ENCODE results near the gene ENO2.

ENO2 gene

DNA sequence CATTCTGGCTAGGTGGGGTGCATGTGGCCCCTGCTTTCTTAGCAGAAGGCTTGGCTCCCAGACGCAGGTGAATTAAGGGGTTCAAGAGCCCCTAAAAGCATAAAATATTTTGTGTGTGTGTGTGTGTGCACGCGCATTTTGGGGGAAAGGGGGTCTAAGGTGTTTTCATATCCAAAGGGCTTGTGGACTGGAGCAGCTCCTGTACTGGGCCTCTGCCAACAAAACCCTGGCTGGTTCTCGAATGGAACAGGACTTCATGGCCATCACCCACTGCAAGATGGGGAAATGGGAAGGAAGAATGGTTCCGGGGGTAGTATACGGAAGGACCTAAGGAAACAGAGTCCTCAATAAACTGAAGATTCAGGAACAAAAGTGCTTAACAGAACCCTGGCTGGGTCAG is 9.5 kb downstream of the ENO2 start:
- TF ChIP-seq JUND (IDR thresholded peaks at IDR 0.05; ENCODE audit: low read depth) = no peak
- no peak for DNase-seq (ENCODE audit: low read depth in 1 of 2, low spot score in 1 of 2)
- in situ Hi-C loops (cut with HindIII; ENCODE audit: low pct_unique_long_range_greater_than_20kb, low sequenced_read_pairs) = no loop called here

DNA sequence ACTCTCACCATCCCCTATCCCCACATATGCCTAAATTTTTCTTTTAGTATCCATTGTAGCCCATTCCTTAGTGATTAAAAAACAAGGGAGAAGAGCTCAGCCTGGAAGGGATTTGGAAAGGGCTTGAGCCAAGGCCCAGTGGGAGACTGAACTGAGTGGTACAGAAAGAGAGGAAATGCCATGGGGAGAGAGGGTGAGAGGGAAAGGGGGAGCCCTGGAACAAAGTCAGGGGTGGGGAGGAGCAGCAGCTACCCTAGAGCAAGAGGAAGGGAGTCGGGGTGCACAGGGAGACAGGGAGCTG is 10.8 kb downstream of the ENO2 start:
- in situ Hi-C loops (cut with HindIII; ENCODE audit: low pct_unique_long_range_greater_than_20kb, low sequenced_read_pairs) = no loop called here
- no peak for TF ChIP-seq JUND (IDR thresholded peaks at IDR 0.05; ENCODE audit: low read depth)
- no peak for DNase-seq (ENCODE audit: low read depth in 1 of 2, low spot score in 1 of 2)

DNA sequence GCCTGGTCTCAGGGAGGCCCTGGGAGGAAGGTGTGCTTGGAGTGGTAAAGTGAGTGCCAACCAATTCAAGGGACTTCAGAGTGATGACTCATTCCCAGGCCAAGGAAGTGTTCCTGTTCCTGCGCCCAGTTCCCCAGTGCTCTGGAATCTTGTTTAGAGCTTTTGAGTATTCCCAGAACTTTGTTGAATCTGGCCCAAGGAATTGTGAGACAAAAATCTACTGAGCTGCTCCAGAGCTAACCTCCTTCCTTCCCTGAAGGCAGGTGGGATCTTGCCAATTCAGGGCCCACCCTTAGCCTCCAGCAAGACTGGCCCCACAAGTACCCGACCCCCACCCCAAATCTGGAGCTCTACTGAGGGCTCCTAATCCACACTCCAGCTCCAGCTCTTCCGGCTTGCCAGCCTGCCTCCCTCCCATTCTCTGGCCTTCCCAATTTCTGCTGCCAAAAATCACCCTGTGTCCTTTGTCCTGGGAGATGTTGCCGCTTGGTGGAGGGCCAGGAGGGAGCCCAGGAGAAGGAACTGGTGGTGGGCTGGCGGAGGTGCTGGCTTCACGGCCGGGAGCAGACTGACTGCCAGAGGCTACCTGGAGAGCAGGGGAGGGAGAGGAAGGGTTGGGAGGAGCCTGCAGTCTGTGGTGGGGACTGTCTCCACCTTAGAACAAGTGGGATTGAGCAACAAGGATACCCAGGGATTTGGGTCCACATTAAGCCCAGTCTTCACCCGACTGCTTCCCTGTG is 11.3 kb downstream of the ENO2 start:
- in situ Hi-C loops (cut with HindIII; ENCODE audit: low pct_unique_long_range_greater_than_20kb, low sequenced_read_pairs) = no loop called here
- peak in 1 of 2 experiments; percentile 78 for DNase-seq (ENCODE audit: low read depth in 1 of 2, low spot score in 1 of 2)
- 0 out of 2 replicates have a peak, but pooled peaks have one; percentile 13 for TF ChIP-seq JUND (IDR thresholded peaks at IDR 0.05; ENCODE audit: low read depth)

DNA sequence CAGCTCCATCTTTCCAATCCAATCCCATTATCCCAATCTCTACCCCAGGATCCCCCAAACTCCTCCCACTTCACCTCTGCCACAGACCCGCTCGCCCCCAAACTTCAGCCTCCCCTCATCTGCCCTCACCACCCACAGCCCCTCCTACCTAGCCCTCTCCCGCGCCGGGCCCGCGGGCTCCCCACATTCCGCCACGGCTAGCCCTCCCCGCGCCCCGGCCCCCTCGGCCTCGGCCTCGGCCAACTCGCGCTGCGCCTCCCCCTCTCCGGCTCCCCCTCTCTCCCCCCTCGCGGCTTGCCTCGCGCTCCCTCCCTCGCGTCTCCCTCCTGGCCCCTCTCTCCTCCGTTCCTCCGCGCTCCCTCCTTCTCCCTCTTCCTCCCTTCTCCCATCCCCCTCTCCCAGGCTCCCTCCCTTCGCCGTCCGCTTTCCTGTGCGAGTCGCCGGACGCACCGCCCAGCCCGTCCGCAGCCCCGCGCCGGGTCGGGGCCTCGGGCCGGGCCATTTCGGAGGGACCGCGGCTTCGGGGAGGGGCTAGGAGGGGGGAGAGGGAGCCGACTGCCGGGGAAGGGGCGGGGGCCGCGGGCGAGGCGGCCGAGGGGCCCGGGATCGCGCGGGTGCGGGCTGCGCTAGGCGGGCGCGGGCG is 13.1 kb downstream of the ENO2 start, which contains the start of gene ATN1:
Gene ATN1 (plus strand): TSS at position 581 of the 643 bp plus-strand sequence. CDS start 6,043 bp downstream, outside the sequence.
- peak in 1 of 2 experiments; percentile 62 for DNase-seq (ENCODE audit: low read depth in 1 of 2, low spot score in 1 of 2)
- TF ChIP-seq JUND (IDR thresholded peaks at IDR 0.05; ENCODE audit: low read depth) = no peak
- in situ Hi-C loops (cut with HindIII; ENCODE audit: low pct_unique_long_range_greater_than_20kb, low sequenced_read_pairs) = no loop called here

DNA sequence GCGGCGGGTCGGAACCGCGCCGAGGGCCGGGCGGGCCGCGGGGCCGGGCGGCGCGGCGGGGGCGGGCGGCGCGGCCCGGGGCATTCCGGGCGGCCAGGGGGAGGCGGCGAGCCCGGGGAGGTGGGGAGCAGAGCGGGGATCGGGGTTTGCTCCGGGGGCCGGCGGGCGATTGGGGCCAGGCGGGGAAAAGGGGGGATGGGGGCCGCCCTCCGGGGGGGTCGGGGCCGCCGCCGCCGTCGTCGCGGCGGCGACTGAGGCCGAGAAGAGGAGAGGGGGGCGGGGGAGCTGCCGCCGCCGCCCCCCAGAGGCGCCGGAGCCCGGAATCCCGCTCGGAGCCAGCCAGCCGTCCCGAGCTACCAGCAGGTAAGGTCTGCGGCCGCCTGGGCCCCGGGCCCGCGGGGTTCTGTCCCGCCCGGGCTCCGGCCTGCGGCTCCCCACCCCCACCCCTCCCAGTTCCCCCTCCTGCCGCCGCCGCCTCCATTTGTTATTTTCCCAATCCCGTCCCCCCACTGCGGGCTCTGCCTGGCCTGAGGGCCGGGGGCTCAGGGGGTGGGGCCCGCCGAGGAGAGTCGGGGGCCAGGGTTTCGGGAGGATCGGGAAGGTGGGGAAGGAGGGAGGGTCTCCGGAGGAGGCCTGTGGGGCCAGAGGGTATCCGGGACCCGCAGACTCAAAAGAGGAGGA is 13.8 kb downstream of the ENO2 start:
- in situ Hi-C loops (cut with HindIII; ENCODE audit: low pct_unique_long_range_greater_than_20kb, low sequenced_read_pairs) = no loop called here
- DNase-seq (ENCODE audit: low read depth in 1 of 2, low spot score in 1 of 2) = no peak
- TF ChIP-seq JUND (IDR thresholded peaks at IDR 0.05; ENCODE audit: low read depth) = no peak

DNA sequence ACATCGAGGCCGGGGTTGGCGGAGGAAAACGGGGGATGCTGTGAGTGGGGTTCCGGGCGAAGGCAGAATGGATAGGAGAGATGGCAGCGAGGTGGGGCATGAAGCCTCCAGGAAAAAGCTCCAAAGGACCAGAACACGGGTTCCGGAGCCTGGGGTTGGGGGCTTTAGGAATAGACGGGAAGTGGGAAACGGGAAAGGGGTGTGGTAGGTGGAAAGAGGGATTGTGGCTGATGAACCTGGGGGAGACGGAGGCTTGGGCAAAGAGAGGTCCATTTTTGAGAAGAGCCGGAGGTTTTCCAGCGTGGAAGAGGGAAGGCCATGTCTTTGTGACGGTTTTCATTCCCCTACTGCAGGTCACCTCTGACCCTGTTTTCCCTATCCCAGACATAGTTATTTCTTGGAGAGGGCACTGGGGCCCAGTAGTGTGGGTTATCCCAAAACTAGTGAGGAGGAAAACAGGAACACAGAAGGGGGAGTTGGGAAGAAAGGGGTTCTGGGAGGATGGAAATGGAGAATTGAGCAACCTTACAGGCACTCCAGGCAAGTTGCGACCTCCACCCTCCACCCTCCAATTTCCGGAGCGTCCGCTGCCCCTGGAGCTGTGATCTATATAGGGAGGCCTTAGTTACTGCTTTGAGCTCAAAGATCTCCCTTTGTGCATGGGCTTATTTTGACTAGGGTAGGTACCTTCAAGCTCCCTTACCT is 14.5 kb downstream of the ENO2 start:
- in situ Hi-C loops (cut with HindIII; ENCODE audit: low pct_unique_long_range_greater_than_20kb, low sequenced_read_pairs) = no loop called here
- DNase-seq (ENCODE audit: low read depth in 1 of 2, low spot score in 1 of 2) = no peak
- TF ChIP-seq JUND (IDR thresholded peaks at IDR 0.05; ENCODE audit: low read depth) = no peak

DNA sequence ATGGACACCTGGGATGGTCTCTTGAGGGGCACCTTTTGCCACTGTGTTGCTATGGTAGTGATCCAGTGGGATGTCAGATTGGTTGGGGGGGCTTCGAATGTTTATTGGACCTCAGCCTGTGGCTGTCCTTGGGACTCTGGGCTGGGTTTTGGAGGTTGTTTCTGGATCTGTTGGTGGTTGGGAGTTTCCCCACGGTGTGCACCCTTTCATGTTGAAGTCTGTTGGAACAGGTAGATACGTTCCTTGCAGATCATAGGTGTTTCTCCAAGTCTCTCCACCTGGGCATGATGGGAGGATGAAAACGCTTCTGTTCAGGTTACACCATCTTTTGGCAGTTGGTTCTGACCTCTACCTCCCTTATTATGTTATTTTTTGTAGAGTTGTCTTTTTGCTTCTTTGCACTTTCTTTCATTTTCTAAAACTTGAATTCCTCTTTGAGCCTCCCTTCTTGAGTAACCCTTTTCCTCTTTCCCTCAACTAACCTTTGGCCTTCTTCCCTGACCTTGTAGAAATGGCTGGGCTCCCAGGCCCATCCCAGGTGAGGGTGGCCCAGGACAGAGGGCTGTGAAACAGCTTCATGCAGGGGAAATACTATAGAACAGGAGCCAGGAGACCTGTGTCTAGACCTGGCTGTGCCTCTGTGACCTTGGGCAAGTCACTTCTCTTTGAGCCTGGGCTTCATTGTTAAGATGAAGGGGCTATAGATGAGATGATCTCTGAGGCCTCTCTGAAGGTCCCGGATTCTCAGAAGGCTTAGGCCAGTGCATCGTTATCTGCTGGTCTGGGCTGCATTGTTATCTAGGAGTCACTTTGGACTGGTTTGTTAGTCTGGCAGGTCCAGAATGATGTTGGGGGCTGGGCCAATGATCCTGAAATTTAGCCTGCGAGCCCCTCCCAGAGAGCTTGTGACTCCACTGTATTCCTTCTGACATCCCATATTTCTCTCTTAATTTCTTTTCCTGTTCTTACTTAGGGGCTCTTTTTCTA is 15.4 kb downstream of the ENO2 start:
- no peak for TF ChIP-seq JUND (IDR thresholded peaks at IDR 0.05; ENCODE audit: low read depth)
- in situ Hi-C loops (cut with HindIII; ENCODE audit: low pct_unique_long_range_greater_than_20kb, low sequenced_read_pairs) = no loop called here
- DNase-seq (ENCODE audit: low read depth in 1 of 2, low spot score in 1 of 2) = no peak

DNA sequence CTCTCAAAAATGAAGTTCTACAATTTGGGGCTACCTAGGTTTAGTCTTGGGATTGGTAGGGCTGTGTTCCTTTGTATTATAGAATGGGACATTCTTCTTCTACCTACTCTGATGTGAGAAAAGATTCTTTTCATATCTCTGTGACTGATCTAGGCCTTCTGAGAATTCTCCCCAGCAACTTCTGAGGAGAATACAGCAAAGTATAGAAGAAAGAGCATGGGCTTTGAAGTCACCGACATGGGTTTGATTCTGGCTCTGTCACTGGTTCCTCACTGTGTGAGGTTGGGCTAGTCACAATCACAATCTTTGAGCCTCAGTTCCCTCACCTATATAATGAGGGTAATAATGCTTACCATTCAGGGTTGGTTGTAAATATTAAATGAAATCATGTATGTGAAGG is 18.4 kb downstream of the ENO2 start:
- in situ Hi-C loops (cut with HindIII; ENCODE audit: low pct_unique_long_range_greater_than_20kb, low sequenced_read_pairs) = no loop called here
- TF ChIP-seq JUND (IDR thresholded peaks at IDR 0.05; ENCODE audit: low read depth) = no peak
- DNase-seq (ENCODE audit: low read depth in 1 of 2, low spot score in 1 of 2) = no peak

DNA sequence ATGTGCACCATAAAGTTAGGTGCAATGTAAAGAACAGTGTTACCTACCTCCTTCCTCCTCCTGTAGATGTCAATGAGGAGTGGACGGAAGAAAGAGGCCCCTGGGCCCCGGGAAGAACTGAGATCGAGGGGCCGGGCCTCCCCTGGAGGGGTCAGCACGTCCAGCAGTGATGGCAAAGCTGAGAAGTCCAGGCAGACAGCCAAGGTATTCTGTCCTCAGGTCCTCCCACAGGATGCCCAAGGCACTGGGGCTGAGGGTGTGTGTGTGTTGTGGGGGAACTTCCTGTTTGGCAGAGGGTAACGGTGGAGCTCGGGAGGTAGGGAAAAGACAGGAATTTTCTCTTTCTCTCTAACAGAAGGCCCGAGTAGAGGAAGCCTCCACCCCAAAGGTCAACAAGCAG is 19.7 kb downstream of the ENO2 start:
- no peak for TF ChIP-seq JUND (IDR thresholded peaks at IDR 0.05; ENCODE audit: low read depth)
- in situ Hi-C loops (cut with HindIII; ENCODE audit: low pct_unique_long_range_greater_than_20kb, low sequenced_read_pairs) = no loop called here
- DNase-seq (ENCODE audit: low read depth in 1 of 2, low spot score in 1 of 2) = no peak

DNA sequence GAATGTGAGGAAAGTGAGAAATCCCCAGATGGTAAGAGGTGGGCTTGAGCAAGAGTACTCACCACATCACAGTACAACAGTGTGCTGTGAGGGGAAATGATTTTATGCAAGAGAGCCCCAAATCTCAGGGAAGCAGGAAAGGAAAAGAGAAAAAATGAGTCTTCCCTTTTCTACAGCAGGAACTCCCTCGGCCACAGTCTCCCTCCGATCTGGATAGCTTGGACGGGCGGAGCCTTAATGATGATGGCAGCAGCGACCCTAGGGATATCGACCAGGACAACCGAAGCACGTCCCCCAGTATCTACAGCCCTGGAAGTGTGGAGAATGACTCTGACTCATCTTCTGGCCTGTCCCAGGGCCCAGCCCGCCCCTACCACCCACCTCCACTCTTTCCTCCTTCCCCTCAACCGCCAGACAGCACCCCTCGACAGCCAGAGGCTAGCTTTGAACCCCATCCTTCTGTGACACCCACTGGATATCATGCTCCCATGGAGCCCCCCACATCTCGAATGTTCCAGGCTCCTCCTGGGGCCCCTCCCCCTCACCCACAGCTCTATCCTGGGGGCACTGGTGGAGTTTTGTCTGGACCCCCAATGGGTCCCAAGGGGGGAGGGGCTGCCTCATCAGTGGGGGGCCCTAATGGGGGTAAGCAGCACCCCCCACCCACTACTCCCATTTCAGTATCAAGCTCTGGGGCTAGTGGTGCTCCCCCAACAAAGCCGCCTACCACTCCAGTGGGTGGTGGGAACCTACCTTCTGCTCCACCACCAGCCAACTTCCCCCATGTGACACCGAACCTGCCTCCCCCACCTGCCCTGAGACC is 21.2 kb downstream of the ENO2 start:
- no peak for TF ChIP-seq JUND (IDR thresholded peaks at IDR 0.05; ENCODE audit: low read depth)
- DNase-seq (ENCODE audit: low read depth in 1 of 2, low spot score in 1 of 2) = no peak
- in situ Hi-C loops (cut with HindIII; ENCODE audit: low pct_unique_long_range_greater_than_20kb, low sequenced_read_pairs) = no loop called here

DNA sequence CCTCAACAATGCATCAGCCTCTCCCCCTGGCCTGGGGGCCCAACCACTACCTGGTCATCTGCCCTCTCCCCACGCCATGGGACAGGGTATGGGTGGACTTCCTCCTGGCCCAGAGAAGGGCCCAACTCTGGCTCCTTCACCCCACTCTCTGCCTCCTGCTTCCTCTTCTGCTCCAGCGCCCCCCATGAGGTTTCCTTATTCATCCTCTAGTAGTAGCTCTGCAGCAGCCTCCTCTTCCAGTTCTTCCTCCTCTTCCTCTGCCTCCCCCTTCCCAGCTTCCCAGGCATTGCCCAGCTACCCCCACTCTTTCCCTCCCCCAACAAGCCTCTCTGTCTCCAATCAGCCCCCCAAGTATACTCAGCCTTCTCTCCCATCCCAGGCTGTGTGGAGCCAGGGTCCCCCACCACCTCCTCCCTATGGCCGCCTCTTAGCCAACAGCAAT is 21.8 kb downstream of the ENO2 start:
- DNase-seq (ENCODE audit: low read depth in 1 of 2, low spot score in 1 of 2) = no peak
- in situ Hi-C loops (cut with HindIII; ENCODE audit: low pct_unique_long_range_greater_than_20kb, low sequenced_read_pairs) = no loop called here
- TF ChIP-seq JUND (IDR thresholded peaks at IDR 0.05; ENCODE audit: low read depth) = no peak
